GM19025 (cell line): Measurements from ENCODE around the gene ETV3.

Experiments
- ATAC-seq: cut with Tn5 transposase; IDR thresholded peaks from one replicate; pipeline ENCODE4 v1.9.1; 2021; ENCODE audit warnings: mild to moderate bottlenecking, low read depth, moderate library complexity; ENCODE audit not compliant: unreplicated experiment

Gene ETV3

DNA sequence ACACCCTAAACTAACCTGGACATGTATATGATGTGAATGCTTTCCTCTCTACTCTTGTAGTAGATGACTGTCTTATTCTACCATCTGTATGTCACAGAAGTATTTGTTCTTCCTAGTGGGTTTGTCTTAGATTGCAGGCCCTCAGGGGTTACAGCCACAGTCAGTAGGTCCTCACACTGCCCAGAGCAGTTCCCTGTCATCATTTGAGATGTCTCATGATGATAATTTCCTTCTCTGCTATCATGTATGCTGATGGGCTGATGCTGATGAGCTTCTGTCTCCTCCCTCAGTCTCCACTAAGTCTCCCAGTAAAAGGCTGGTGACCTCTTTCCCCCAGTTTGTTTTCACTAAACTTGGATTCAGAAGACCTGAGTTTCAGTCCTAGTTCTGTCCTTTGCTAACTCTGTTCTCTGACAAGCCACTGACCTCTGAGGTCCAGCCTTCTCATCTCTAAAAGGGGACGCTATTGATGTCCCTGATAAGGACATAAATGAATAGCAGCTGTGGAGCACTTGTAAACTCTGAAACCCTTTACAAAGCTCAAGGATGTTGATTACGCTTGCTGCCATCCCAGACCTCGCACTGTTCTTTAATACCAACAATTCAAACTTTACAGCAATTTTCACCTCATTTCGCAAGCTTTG lies 3.1 kb upstream of the ETV3 start:
- ATAC-seq = no peak

DNA sequence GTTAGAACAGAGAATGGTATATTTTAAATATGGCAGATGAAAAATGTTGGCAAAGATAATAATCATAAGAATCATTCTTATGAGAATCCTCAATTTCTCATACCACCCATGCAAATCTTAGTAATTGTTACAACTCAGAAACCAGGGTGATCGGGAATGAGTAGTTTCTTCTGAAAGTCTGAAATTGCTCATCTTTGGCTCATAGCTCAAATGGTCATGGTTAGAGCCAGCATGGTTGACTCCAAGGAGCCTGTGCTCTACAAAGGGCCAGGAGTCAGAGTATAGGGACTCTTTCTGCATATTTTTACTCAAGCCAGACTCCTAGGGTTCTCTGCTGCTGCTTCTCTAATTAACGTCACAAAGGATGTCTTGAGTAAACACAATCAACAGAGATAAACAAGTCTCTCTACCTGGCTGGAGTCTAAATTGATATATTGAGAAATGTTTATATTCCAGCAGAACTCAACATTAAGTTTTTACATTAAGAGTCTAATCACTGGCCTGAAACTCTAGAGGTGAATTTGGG lies 1.9 kb upstream of the ETV3 start:
- ATAC-seq = no peak

DNA sequence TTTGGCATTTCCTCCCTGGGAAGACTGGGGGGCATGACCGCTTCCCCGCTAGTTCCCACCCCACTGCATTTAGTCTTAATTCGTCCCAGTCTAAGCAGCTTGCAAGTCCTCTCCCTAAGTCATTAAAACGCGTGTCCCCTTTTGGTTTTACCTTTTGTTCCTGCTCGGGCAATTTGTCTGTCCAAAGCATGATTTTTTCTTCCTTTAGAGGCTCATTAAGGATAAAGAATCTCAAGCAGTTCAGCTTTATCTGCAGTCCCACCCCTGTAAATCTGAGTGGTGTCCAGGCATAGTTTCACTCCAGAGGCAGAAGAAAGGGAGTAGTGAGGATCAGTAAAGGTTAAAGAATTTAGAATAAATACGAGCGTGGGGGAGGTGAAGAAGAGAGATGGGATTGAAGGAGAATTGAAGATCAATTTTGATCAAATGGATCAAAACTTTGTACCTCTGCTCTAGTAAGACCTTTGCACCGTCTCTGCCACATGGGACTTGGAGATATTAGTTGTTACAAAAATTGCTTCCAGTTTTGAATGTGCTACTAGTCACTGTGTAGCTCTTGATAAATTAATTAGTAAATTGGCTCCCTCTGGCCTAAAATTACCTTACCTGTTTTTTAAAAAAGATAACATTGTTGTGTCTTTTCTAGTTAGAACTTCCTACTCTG lies 989 bp upstream of the ETV3 start:
- ATAC-seq = no peak

DNA sequence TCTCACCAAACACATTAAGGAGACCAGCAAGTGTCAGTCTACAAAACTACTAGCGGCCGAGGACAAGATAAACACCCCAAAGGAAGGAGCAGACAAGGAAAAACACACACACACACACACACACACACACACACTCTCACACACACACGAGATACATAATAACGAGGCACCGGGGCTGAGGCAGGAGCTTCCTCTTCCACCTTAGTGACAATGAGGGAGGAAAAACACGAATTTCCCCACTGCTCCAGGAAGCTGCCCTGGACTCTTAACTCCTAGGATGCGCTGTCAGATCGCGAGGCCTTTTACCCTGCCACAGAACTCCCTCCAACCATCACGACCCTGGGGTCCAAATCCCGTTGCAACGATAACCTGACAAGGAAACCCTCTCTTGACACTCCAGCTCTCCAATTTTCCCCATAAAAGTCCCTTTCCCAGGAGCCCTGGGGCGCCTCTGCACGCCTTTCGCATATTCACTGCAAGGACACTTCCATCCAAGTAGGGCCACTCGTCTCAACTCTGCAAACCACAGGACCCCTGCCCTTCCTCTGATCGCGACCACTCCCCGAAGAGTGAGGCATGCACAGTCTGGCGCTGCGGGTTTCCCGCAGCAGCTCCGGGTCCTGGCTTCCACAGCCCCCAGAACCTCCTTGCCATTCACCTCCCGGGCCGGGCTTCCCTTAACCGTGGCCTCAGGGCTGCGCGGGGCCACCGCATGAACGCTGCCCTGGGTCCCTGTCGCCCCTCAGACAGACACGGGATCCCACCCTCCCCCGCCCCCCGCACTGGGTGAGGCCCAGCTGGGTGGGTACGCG lies 581 bp downstream of the ETV3 start:
- peak; percentile 2 for ATAC-seq

DNA sequence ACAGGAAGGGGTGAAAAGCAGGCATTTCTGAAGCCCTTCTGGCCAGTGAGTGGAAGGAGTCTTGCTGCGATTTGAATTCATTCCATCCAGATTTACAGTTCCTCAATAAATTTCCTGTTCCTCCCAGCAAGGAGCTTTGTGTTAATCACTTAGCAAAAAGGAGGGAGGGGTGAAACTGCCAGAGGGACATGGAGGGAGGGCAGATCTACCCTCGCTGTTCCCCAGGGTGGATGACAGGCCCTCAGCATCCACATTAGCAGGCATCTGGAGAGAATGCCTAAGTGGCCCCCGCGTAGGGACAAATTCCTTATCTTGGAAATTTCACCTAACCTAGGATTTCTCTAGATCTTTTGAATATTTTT lies 1.2 kb downstream of the ETV3 start:
- no peak for ATAC-seq

DNA sequence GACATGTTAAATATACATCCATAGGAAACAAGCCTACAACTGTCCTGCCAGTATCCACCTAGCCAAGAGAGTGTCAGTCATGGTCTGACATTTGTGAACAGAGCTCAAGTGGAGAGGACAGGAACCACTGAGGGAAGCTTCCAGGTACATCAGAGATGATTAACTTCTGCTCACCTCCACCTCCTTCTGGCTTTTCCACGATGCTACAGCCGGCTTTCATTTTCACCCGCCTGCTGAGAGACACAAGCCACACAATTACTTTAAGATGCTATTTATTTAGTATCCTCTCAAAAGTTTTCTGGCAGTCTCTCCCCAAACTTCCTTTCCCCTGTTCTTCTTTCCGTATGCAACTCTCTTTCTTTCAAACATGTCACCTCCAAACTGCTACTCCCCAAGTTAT lies 2.1 kb downstream of the ETV3 start:
- ATAC-seq = no peak

DNA sequence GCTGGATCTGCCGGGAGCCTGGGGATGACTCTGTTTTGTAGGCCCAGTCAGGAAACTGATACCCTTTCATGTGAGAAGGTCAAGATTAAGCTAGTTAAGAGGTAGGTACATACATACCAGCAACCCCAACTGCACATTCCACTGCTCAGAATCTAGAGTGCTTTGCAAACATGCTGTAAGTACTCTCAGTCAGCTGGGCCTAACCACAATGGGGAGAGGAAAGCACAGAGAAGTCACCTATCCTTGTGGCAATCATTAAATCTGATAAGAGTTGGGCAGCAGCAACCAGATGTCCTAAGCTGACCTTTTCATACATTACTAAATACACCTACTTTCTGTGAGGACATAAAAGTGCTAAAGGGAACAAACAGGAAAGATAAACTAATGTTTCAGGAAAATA lies 2.5 kb downstream of the ETV3 start:
- ATAC-seq = no peak

DNA sequence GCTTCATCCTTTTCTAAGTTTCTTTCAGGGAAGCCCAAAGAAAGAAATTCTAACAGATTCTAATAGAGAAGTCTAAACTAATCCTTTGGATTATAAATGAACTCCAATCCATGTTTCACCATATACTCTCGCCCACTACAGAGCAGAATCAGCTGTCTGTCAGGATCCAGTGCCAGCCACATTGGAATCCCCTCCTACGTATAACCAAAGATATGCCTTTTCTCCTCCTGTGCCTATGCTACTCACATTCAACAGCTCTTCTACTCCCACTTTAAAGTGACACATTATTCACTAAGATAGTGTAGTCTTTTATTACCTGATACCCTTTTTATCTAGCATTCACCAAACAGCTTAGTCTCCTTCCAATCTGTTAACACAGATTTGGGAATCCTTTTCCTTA lies 3.1 kb downstream of the ETV3 start:
- no peak for ATAC-seq

DNA sequence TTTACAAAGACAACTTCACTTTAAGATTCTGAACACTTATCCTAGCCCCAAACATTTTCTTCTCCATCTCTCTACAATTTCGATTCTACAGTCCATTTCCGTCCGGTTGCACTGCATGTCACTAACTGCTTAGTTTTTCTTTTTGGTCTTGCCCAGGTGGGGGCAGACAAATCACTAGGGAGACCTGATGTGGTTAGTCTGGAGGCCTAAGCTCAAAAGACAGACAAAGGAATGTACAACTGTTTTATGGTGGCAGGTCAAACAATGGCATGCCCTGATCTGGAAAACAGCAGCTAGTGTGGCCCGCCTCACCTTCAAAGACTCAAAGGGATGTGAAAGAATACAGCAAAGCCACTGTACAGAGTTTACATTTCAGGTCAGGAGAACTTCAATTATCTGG lies 3.8 kb downstream of the ETV3 start:
- ATAC-seq = no peak

DNA sequence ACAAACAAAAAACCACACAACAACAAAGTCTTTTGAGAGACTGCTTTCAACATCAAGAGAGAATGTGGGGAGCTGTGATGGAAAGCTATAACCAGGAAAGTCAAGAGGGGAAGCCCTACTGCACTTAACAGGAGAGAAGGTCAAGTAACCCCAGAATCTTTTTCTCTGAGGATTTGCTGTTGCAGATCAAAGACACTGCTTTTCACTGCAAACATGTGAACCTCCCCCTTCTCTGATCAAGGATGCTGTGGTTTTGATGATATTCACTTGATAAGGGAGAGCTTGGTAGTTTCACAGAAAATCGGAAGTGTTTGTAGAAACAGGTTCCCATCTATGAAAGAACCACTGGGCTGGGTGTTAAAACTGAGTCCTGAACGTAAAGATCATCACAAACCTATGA lies 4.8 kb downstream of the ETV3 start:
- no peak for ATAC-seq

DNA sequence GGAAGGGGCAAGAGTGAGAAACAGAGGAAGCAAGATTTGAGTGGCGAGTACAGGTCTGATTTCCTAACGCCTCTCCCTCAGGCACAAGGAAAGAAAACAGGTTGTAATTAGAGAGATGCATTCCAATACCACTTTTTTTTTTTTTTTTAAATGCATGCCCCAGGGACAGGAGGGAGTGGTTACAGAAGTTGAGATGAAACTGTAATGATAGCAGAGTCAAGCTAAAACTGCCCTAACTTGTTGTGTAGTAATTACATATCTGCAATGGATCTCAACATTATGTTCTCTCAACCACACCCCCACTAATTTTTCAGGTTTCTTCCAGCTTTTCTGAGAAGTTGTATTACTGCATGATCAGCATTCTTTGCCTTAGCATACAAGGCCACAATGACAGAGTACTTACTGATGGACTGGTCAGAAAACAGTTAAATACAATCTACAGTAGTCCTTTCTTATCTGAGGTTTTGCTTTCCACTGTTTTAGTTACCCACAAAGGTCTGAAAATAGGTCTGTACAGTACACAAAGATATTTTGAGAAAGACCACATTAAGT lies 5.5 kb downstream of the ETV3 start:
- ATAC-seq = no peak

DNA sequence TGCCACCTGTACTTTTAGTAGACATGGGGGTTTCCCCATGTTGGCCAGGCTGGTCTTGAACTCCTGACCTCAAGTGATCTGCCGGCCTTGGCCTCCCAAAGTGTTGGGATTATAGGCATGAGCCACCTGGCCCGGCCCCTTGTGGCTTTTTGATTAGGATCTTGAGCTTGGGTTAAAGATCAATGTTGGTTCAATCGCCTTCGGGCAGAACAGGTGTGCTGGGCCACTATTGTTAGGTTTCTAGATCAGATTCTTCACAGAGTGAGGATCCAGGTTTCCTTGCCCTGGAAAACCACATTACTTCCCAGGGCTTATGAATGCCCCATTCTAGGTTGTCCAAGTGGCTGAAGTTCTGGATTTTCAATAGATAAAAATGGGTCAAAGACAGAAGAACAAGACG lies 6.1 kb downstream of the ETV3 start:
- ATAC-seq = no peak

DNA sequence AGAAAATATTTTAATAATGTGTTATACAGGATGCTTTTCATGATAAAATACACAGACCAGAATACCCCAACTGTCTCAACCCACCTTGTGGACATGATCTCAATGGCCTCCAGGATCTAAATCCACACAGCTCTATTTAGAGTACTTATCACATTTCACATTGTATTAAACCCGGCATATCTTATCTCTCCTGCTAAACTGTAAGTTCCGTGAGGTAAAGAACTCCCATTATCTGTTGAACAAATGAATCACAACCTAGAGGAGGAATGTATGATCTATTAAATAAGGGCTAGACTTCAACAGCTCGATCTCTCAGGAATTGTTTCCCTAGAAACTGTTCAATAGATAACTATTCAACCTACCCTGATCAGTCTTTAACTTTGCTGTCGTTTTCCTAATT lies 6.9 kb downstream of the ETV3 start:
- no peak for ATAC-seq

DNA sequence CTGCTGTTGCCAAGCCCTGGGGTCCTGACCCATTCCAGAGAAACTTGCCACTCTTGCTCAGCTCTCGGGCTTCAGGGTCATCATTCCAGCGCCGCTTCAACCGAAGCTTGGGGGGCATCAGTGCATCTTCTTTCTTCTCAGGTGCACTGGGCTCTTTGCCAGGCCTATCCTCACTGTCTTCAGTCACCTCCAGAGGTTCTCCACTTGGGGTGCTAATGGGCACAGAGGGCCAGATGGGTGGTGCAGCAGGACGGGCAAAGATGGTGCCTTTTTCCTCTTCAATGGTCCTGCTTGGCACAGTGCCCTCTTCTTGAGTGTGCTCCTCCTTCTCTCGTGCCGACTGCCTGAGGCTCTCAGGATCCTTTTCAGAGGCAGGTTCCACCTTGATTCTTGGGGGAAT lies 13.3 kb downstream of the ETV3 start:
- no peak for ATAC-seq

DNA sequence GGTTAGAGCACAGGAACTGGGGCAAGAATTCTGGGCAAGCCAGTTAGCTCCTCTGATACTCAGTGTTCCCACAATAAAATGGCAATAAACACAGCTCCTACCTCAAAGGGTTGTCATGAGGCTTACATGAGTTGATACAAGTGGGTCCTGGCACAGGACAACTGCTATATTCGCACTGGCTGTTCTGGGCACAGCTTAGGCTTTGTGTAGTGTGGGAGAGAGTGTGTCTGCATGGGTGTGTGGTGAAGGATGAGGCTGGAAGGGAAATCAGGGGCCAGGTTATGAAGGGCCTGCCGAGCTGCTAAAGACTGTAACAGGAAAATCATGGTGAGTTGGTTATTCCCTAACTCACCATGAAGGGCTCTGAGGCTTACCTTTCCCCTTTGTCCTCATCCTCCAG lies 18.7 kb downstream of the ETV3 start:
- no peak for ATAC-seq

DNA sequence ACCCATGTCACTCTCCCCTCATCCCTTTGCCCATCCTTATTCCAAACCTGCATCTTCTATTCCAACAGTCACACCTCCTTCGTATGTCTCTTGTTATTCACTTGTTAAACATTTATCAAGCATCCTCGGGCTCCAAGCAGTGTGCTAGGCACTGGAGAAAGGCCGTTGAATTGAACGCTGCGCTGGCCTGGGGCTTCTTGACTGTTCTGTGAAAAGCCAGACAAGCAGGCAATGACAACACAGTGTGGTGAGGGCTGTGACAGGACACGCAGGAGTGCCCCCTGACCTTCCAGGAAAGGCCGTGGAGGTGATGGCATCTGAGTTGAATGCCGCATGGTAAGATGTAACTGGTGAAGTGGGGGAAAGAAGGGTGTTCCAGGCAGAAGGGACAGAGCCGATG lies 19.2 kb downstream of the ETV3 start:
- no peak for ATAC-seq

DNA sequence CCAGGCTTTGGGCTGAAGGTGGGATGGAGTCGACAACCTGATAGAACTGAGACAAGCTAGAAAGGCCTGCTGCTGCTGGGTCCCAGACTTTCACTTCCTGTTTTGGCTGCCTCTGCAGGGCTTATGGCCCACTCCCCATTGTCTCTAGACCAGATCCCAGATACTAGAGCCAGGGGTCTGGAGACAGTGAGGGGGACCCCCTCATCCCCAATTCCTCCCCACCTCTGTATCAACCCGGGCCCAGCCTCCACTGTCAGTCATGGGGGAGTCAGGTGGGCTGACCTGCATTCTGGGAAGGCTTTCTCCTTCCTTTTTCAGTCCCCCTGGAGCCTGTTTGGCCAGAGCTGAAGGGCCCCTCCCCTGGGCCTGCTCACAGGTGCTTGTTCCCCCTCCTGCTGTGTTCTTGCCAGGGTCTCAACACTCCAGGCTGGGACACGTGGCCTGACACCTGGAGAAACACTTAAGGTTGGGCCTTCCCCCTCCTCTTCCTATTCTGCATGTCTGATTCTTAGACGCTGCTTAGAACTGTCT lies 20.6 kb downstream of the ETV3 start:
- ATAC-seq = no peak

DNA sequence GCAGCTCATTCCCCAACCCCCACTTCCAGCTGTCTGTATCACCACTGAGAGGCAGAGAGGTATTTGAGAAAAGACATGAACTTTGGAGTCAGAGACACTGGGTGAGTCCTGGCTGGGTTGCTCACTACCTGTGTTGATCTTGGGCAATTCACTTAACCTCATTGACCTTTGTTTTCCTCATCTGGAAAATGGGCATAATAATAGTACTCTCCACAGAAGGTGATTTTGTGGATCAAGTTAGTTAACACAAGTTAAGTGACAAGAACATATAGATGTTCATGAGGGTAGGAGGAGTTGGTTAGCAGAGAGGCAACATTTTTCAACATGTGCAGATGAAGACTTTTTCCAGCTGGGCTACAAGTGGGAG lies 21.5 kb downstream of the ETV3 start:
- no peak for ATAC-seq

DNA sequence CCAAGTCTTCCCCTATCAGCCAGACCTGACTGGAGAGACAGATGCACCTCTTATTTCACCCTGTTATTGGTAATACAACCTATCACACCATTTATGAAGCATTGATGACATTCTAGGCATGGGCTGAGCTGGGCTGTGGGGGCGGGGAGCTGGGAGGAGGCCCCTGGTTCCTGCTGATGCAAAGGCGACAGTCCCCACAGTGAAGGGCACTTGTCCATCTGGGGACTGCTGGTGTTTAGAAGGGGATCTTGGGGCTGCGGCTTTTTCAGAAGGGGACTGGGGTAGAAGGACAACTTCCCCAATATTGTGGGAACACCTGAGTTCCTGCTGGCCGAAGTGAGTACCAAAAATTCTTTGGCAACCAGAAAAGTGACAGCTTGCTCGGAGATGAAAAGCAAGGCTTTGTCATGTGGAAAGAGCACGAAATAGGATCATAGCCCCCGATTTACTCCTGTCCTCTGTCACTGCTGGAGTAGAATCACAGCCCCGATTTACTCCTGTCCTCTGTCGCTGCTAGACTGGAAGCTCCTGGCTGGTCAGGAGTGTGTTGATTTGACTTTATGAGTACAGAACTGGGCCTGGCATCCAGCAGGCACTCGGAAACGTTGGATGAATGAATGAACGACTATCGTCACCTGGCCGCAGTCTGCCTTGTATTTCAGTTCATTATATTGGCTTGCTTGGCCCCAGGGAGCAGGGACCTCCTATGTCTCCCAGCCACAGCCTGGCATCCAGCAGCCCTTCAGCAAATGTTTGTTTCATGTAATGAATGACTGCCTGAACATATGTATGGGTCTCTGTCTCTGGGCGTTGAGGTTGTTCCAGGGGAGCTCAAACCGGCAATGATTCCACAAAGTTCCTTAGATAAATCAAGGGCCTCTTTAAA lies 22.1 kb downstream of the ETV3 start:
- no peak for ATAC-seq

DNA sequence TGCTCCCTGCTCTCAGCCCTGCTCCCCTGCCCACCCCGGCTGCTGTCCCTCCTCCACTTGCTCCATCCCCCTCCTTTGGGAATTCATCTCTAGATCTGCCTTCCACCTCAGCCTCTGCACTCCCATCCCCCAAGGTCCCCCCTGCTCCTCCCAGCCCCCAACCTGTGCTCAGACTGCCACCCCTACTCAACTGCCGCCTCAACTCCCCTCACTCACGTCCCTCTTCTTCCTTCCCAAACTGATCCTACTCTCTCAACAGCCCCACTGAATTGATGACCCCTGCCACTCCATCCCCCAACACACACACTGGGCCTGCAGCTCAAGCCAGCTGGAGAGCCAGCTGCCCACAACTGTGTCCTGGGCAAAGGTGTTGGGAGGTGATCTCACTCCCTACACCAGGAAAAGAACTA lies 22.8 kb downstream of the ETV3 start:
- no peak for ATAC-seq
